Erythroblast (primary cell): Measurements from ENCODE around the gene IL1R1.

ENCODE experiments used
- GATA1 ChIP-seq: IDR thresholded peaks from 2 replicates; pipeline ENCODE4 v1.6.1; 2011; ENCODE audit warnings: low read depth, mild to moderate bottlenecking, control low read depth, low read length, moderate library complexity
- POLR2A ChIP-seq: IDR thresholded peaks from 2 replicates; pipeline ENCODE4 v1.6.1; 2011; ENCODE audit warnings: mild to moderate bottlenecking, low read length

GRCh38 chr2:102168026-102168771 is 25.7 kb downstream of the IL1R1 start:
- TF ChIP-seq POLR2A (no peak), GATA1 (no peak)
